ENCODE measurements around the gene PAK6.

Gene PAK6

DNA sequence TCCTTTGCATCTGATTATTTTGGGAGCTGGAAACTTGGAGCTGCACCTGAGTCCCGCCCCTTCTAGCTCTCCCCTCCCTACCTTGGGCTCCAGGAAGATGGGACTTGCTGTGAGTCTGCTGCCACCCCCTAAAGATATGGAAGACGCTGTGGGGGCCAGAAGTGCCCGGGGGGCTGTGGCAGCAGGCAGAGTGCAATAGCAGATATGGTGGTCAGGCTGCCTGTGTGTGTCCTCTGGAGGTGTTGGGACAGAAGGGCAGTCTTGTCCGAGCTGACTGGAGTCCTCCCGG lies 485 bp downstream of the PAK6 start:
- Histone ChIP-seq H3K4me1 (ENCODE audit: insufficient read depth, low read length) (no peaks in the 10 kb centered on the region), H3K79me2 (ENCODE audit: insufficient read depth, low read length) (no peaks in the 10 kb centered on the region), H3K4me3 (ENCODE audit: low read depth in 1 of 2, low read length in 2 of 2) (no peak overlapping the region), H3K36me3 (ENCODE audit: insufficient read depth, low read length) (no peaks in the 10 kb centered on the region), H2AFZ (ENCODE audit: low read depth, low read length) (no peak overlapping the region), H4K20me1 (ENCODE audit: insufficient read depth, low read length) (no peaks in the 10 kb centered on the region), H3K9me3 (ENCODE audit: insufficient read depth, low read length, severe bottlenecking) (no peaks in the 10 kb centered on the region), H3K9ac (ENCODE audit: low read depth, low read length) (no peak overlapping the region), H3K4me2 (ENCODE audit: insufficient read depth, low read length) (no peak overlapping the region), H3K27me3 (ENCODE audit: insufficient read depth, low read length, poor library complexity) (no peaks in the 10 kb centered on the region), H3K27ac (ENCODE audit: low read length) (no peak overlapping the region)
- TF ChIP-seq EZH2 (IDR thresholded peaks at IDR 0.05; ENCODE audit: borderline replicate concordance, low read depth, low read length, severe bottlenecking) (no peak), CTCF (IDR thresholded peaks at IDR 0.05; ENCODE audit: borderline replicate concordance, extremely low read depth, low read length, poor library complexity, severe bottlenecking) (no peak)
- no peak for DNase-seq
- no peak for ATAC-seq (ENCODE audit: insufficient read depth, low read depth)

DNA sequence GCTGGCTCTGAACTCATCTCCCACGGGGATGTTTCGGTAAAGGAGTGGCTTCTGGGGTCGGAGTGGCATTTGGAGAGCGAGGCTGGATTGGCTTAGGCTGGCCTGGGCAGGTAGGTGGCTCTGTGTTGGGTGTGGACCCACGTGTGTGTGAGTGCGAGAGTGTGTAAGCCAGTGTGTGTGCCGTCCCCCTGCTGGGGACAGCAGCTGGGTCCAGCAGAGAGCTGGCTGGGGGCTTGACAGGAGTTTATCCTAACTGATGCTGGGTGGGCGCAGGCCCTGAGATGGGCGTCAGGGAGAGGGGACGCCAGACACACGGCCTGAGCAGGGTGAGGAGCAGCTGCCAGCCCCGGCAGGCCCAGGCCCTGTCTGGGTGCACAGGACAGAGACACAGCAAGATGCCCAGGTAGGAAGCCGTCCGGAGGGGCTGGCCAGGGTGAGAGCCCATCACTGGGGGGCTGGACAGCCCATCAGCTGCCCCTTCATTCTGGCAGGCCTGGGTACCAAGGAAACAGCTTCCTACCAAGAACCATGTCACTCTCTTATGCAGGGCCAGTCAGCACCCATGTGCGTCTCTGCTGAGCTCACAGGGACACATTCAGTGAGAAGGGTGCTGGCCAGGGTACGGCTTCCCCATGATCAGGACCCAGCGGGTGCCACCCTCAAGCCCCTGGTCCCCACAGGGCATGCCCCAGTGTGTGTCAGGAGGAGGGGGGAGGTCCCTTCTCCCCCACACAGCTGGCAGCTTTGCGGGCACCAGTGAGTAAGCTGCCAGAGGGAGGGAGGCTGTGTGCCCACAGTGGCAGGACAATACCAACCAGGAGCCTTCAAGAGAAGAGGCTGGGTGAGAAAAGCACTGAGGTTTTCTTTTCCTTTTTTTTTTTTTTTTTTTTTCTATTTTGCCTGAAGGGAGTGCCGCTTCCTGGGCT lies 1.1 kb downstream of the PAK6 start:
- Histone ChIP-seq H2AFZ (ENCODE audit: low read depth, low read length) (no peak overlapping the region), H3K36me3 (ENCODE audit: insufficient read depth, low read length) (no peaks in the 10 kb centered on the region), H4K20me1 (ENCODE audit: insufficient read depth, low read length) (no peaks in the 10 kb centered on the region), H3K79me2 (ENCODE audit: insufficient read depth, low read length) (no peaks in the 10 kb centered on the region), H3K9me3 (ENCODE audit: insufficient read depth, low read length, severe bottlenecking) (no peaks in the 10 kb centered on the region), H3K9ac (ENCODE audit: low read depth, low read length) (no peak overlapping the region), H3K4me3 (ENCODE audit: low read depth in 1 of 2, low read length in 2 of 2) (no peak overlapping the region), H3K4me1 (ENCODE audit: insufficient read depth, low read length) (no peaks in the 10 kb centered on the region), H3K4me2 (ENCODE audit: insufficient read depth, low read length) (no peak overlapping the region), H3K27ac (ENCODE audit: low read length) (no peak overlapping the region), H3K27me3 (ENCODE audit: insufficient read depth, low read length, poor library complexity) (no peaks in the 10 kb centered on the region)
- TF ChIP-seq CTCF (IDR thresholded peaks at IDR 0.05; ENCODE audit: borderline replicate concordance, extremely low read depth, low read length, poor library complexity, severe bottlenecking) = no peak
- TF ChIP-seq EZH2 (IDR thresholded peaks at IDR 0.05; ENCODE audit: borderline replicate concordance, low read depth, low read length, severe bottlenecking) = no peak
- DNase-seq (no peak), ATAC-seq (ENCODE audit: insufficient read depth, low read depth) (no peak)

GRCh38 chr15:40240619-40241221 lies 1.9 kb downstream of the PAK6 start:
- Histone ChIP-seq H3K9me3 (ENCODE audit: insufficient read depth, low read length, severe bottlenecking) (no peaks in the 10 kb centered on the region), H3K27me3 (ENCODE audit: insufficient read depth, low read length, poor library complexity) (no peaks in the 10 kb centered on the region), H3K27ac (ENCODE audit: low read length) (no peak overlapping the region), H3K4me2 (ENCODE audit: insufficient read depth, low read length) (no peak overlapping the region), H3K79me2 (ENCODE audit: insufficient read depth, low read length) (no peaks in the 10 kb centered on the region), H3K4me1 (ENCODE audit: insufficient read depth, low read length) (no peaks in the 10 kb centered on the region), H2AFZ (ENCODE audit: low read depth, low read length) (no peak overlapping the region), H4K20me1 (ENCODE audit: insufficient read depth, low read length) (no peaks in the 10 kb centered on the region), H3K4me3 (ENCODE audit: low read depth in 1 of 2, low read length in 2 of 2) (no peak overlapping the region), H3K36me3 (ENCODE audit: insufficient read depth, low read length) (no peaks in the 10 kb centered on the region), H3K9ac (ENCODE audit: low read depth, low read length) (no peak overlapping the region)
- DNase-seq = no peak
- TF ChIP-seq CTCF (IDR thresholded peaks at IDR 0.05; ENCODE audit: borderline replicate concordance, extremely low read depth, low read length, poor library complexity, severe bottlenecking) (no peak), EZH2 (IDR thresholded peaks at IDR 0.05; ENCODE audit: borderline replicate concordance, low read depth, low read length, severe bottlenecking) (no peak)
- no peak for ATAC-seq (ENCODE audit: insufficient read depth, low read depth)

All from DND-41 (cell line).